Measurements from ENCODE around the gene ERBB4. TPM values are rescaled to one million over a fixed set of nuclear protein-coding genes. Genes with fewer than 3 reads are reported as not detected.
"Not testable (repeated sequence)": the region's sequence is repeated elsewhere in the genome, so short reads cannot be mapped to it uniquely, and the experiment has no call there.

Gene ERBB4
- total RNA-seq, 1 experiment from 2014 or later = 0.15 TPM

GRCh38 chr2:212465456-212465855 lies 73.1 kb downstream of the ERBB4 start:
- Histone ChIP-seq H3K9me3 (ENCODE audit: control insufficient read depth, insufficient read depth, low read depth, low read length) (no peaks in the 10 kb centered on the region), H3K4me3 (ENCODE audit: low read depth in 2 of 2, low read length in 2 of 2) (no peak overlapping the region), H3K27me3 (ENCODE audit: control insufficient read depth, insufficient read depth, low read length) (no peaks in the 10 kb centered on the region), H3K27ac (ENCODE audit: low read length) (no peak overlapping the region), H3K4me1 (ENCODE audit: control insufficient read depth, insufficient read depth, low read length) (no peaks in the 10 kb centered on the region), H3K36me3 (ENCODE audit: control insufficient read depth, insufficient read depth, low read length) (no peaks in the 10 kb centered on the region)
- intact Hi-C loops (cut with micrococcal nuclease; ENCODE audit: unreplicated experiment) (no loop called here), in situ Hi-C loops (cut with HindIII; ENCODE audit: low pct_unique_long_range_greater_than_20kb, low sequenced_read_pairs) (no loop called here)
- no peak for ATAC-seq
- TF ChIP-seq SIN3A (IDR thresholded peaks at IDR 0.05; ENCODE audit: borderline replicate concordance, insufficient read depth, low read depth, low read length) (no peak), REST (IDR thresholded peaks at IDR 0.05; ENCODE audit: insufficient read depth in 1 of 2, low read depth in 2 of 2, low read length in 1 of 2) (no peak), POLR2AphosphoS5 (IDR thresholded peaks at IDR 0.05; ENCODE audit: low read depth, low read length) (no peak), CTCF (IDR thresholded peaks at IDR 0.05) (no peak), TCF7L2 (IDR thresholded peaks at IDR 0.05; ENCODE audit: low read depth, low read length) (no peak)
- no TSS peak for BruUV-seq (replicated peaks)
- DNase-seq (ENCODE audit: low read depth, low spot score) = no peak
- ChIA-PET CTCF (no interaction called here), POLR2A (no interaction called here)

GRCh38 chr2:212461708-212462107 lies 76.9 kb downstream of the ERBB4 start:
- in situ Hi-C loops (cut with HindIII; ENCODE audit: low pct_unique_long_range_greater_than_20kb, low sequenced_read_pairs); H3K4me3 ChIP-seq (ENCODE audit: low read depth in 2 of 2, low read length in 2 of 2); CTCF ChIA-PET; DNase-seq (ENCODE audit: low read depth, low spot score); H3K27ac ChIP-seq (ENCODE audit: low read length); H3K9me3 ChIP-seq (ENCODE audit: control insufficient read depth, insufficient read depth, low read depth, low read length); intact Hi-C loops (cut with micrococcal nuclease; ENCODE audit: unreplicated experiment); POLR2A ChIA-PET; H3K4me1 ChIP-seq (ENCODE audit: control insufficient read depth, insufficient read depth, low read length); H3K27me3 ChIP-seq (ENCODE audit: control insufficient read depth, insufficient read depth, low read length); ATAC-seq; BruUV-seq (replicated peaks); H3K36me3 ChIP-seq (ENCODE audit: control insufficient read depth, insufficient read depth, low read length): not testable (repeated sequence)

- ATAC-seq (no peak), DNase-seq (ENCODE audit: low read depth, low spot score) (no peak)
- Histone ChIP-seq H3K27ac (ENCODE audit: low read length) (no peak overlapping the region), H3K4me3 (ENCODE audit: low read depth in 2 of 2, low read length in 2 of 2) (no peak overlapping the region), H3K27me3 (ENCODE audit: control insufficient read depth, insufficient read depth, low read length) (no peaks in the 10 kb centered on the region), H3K36me3 (ENCODE audit: control insufficient read depth, insufficient read depth, low read length) (no peaks in the 10 kb centered on the region), H3K9me3 (ENCODE audit: control insufficient read depth, insufficient read depth, low read depth, low read length) (no peaks in the 10 kb centered on the region), H3K4me1 (ENCODE audit: control insufficient read depth, insufficient read depth, low read length) (no peaks in the 10 kb centered on the region; the same call in 1 of the 2 replicates)
- POLR2A ChIA-PET = no interaction called here
- BruUV-seq (replicated peaks) = no TSS peak
- in situ Hi-C loops (cut with HindIII; ENCODE audit: low pct_unique_long_range_greater_than_20kb, low sequenced_read_pairs) = no loop called here
- TF ChIP-seq POLR2AphosphoS5 (IDR thresholded peaks at IDR 0.05; ENCODE audit: low read depth, low read length) (no peak), REST (IDR thresholded peaks at IDR 0.05; ENCODE audit: insufficient read depth in 1 of 2, low read depth in 2 of 2, low read length in 1 of 2) (no peak), SIN3A (IDR thresholded peaks at IDR 0.05; ENCODE audit: borderline replicate concordance, insufficient read depth, low read depth, low read length) (no peak), CTCF (IDR thresholded peaks at IDR 0.05) (no peak), TCF7L2 (IDR thresholded peaks at IDR 0.05; ENCODE audit: low read depth, low read length) (no peak)
- CTCF ChIA-PET = no interaction called here
- intact Hi-C loops (cut with micrococcal nuclease; ENCODE audit: unreplicated experiment) = no loop called here
These were observed 84.5 kb downstream of the ERBB4 start for GRCh38 chr2:212454149-212454548.
